Measurements from ENCODE around the gene CAP1. TPM values are rescaled to one million over a fixed set of nuclear protein-coding genes. Genes with fewer than 3 reads are reported as not detected.
A peak's percentile ranks its signal among the peaks of the same experiment; 100 is the strongest.

Gene CAP1
- total RNA-seq, 1 donor from 2014 or later: 367 TPM

DNA sequence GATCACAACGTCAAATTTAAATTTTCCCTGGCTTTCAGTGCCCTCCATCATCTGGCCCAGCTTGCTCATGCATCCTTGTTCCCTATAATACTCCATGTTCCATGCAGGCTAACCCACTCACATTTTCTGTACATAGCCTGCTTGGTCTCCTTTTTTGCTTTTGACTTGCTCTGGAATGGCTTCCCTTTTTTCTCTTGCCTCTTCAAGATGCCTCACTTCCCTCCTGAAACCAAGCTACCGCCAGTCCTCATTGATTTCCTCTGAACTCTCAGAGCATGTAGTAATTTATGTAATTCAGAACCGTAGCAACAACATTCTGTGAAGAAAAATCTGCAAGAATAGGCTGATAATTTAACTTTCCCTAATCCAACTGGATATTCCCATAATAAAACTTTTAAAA is 10.3 kb downstream of the CAP1 start:
- TF ChIP-seq, protein P1, sequence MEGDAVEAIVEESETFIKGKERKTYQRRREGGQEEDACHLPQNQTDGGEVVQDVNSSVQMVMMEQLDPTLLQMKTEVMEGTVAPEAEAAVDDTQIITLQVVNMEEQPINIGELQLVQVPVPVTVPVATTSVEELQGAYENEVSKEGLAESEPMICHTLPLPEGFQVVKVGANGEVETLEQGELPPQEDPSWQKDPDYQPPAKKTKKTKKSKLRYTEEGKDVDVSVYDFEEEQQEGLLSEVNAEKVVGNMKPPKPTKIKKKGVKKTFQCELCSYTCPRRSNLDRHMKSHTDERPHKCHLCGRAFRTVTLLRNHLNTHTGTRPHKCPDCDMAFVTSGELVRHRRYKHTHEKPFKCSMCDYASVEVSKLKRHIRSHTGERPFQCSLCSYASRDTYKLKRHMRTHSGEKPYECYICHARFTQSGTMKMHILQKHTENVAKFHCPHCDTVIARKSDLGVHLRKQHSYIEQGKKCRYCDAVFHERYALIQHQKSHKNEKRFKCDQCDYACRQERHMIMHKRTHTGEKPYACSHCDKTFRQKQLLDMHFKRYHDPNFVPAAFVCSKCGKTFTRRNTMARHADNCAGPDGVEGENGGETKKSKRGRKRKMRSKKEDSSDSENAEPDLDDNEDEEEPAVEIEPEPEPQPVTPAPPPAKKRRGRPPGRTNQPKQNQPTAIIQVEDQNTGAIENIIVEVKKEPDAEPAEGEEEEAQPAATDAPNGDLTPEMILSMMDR (IDR thresholded peaks at IDR 0.05): no peak
- peak overlapping the region; percentile 42 for H3K27ac Mint-ChIP-seq (ENCODE audit: unreplicated experiment)
- peaks cover 39% of the 10 kb centered on the region for H3K4me1 Mint-ChIP-seq (ENCODE audit: unreplicated experiment)

DNA sequence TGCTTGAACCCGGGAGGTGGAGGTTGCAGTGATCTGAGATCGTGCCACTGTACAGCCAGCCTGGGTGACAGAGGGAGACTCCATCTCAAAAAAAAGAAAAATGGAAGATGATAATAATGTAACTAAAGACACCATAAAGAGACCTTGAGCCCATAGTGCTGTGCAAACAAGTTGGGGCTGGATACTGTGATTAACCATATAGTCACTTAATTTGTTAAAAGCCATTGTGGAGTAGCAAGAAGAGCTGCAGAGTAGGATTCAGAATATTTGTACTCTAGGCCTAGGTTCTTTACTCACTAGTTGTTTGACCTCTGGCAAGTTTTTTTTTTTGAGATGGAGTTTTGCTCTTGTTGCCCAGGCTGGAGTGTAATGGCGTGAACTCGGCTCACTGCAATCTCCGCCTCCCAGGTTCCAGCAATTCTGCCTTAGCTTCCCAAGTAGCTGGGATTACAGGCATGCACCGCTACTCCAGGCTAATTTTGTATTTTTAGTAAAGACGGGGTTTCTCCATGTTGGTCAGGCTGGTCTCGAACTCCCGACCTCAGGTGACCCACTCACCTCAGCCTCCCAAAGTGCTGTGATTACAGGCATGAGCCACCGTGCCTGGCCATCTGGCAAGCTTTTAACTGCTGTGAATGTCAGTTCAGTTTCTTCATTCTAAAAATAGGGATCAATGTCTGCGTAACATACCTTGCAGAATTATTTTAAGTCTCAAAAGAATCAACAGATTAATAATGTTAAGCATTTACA is 12.8 kb downstream of the CAP1 start:
- TF ChIP-seq, protein P1 (IDR thresholded peaks at IDR 0.05): no peak
- no peak overlapping the region for H3K4me3 Mint-ChIP-seq (ENCODE audit: unreplicated experiment)
- H3K27me3 Mint-ChIP-seq (ENCODE audit: unreplicated experiment): no peaks in the 10 kb centered on the region
- H3K36me3 Mint-ChIP-seq (ENCODE audit: unreplicated experiment): peaks cover 16% of the 10 kb centered on the region
- peak overlapping the region; percentile 14 for H3K27ac Mint-ChIP-seq (ENCODE audit: unreplicated experiment)
- H3K9me3 Mint-ChIP-seq (ENCODE audit: unreplicated experiment): no peaks in the 10 kb centered on the region
- DNase-seq (ENCODE audit: extremely low spot score, unreplicated experiment): peak; percentile 53
- peaks cover 26% of the 10 kb centered on the region for H3K4me1 Mint-ChIP-seq (ENCODE audit: unreplicated experiment)

More for the DNA sequence above, 10.3 kb downstream of the CAP1 start:
- H3K36me3 Mint-ChIP-seq (ENCODE audit: unreplicated experiment): peaks cover 14% of the 10 kb centered on the region
- H3K27me3 Mint-ChIP-seq (ENCODE audit: unreplicated experiment): no peaks in the 10 kb centered on the region
- H3K4me3 Mint-ChIP-seq (ENCODE audit: unreplicated experiment): no peak overlapping the region
- no peak for DNase-seq (ENCODE audit: extremely low spot score, unreplicated experiment)
- no peaks in the 10 kb centered on the region for H3K9me3 Mint-ChIP-seq (ENCODE audit: unreplicated experiment)

DNA sequence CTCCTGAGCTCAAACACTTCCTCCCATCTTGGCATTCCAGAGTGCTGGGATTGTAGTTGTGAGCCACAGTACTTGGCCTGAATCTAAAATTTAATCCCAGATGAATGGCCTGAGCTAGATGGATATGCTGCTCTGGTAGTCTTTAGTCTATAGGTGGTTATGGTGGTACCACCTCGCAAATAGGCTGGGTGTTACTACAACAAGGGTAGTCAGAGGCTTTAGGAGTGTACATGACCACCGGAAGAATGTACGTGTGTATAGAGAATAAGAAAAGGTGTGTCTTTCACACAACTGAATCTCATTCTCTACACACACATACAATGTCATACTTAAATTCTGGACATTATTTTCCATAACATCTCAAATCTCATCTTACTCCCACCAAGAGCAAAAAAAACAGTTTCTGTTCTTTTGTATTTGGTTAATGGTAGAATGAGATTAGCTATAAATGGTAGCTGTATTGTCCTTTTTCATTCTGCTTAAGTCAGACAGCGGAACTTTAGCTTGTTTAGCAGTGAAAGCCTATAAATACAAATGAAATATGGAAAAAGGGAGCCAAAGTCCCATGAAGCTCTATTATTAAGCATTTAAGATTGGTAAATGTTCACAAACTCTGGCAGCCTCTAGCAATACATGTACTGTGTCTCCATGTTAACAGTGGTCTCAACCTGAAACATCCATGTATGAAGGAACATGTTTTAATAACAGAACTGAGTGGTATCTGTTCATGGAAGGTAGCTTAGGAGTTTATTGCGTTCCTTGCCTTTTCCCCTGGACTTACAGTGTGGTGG is 16.2 kb downstream of the CAP1 start:
- H3K36me3 Mint-ChIP-seq (ENCODE audit: unreplicated experiment): peaks cover 25% of the 10 kb centered on the region
- no peak overlapping the region for H3K4me3 Mint-ChIP-seq (ENCODE audit: unreplicated experiment)

DNA sequence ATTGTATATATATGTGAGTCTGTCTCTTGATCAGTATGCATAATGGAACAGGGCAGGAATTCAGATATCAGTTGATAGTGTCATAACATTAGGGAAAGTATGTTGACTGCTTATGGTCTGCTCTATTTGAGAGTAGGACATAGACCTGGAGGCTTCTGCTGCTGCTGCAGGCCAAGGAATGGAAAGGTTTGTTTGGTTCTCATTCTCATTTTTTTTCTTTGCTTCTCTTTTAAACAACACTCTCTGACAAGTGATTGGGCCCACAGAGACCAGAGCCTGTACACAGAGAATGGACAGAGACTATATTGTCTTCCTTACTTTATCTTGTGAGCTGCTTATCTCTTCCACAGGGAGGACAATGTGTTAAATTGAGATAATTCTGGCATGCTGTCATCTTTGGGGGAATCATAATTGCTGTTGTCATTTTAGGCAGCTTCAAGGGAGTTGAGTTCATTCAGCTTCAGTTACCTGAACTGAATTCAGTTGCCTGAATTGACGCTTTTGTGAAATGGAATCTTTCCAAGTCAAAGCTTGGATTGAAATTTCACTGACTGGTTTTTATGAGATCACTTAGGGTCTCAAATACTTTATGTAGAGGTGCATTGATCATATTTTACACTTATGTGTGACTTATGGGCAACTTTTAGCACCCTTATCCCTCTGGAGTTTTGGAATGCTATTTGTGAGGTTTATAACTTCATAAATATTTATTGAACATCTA is 16.9 kb downstream of the CAP1 start:
- TF ChIP-seq, protein P1 (IDR thresholded peaks at IDR 0.05): no peak
- H3K27ac Mint-ChIP-seq (ENCODE audit: unreplicated experiment): peak overlapping the region; percentile 20
- H3K9me3 Mint-ChIP-seq (ENCODE audit: unreplicated experiment): no peaks in the 10 kb centered on the region
- peaks cover 16% of the 10 kb centered on the region for H3K4me1 Mint-ChIP-seq (ENCODE audit: unreplicated experiment)
- H3K27me3 Mint-ChIP-seq (ENCODE audit: unreplicated experiment): no peaks in the 10 kb centered on the region
- no peak for DNase-seq (ENCODE audit: extremely low spot score, unreplicated experiment)
- no peak overlapping the region for H3K4me3 Mint-ChIP-seq (ENCODE audit: unreplicated experiment)
- H3K36me3 Mint-ChIP-seq (ENCODE audit: unreplicated experiment): peaks cover 30% of the 10 kb centered on the region

More for the DNA sequence above, 16.2 kb downstream of the CAP1 start:
- H3K4me1 Mint-ChIP-seq (ENCODE audit: unreplicated experiment): peaks cover 16% of the 10 kb centered on the region
- H3K27ac Mint-ChIP-seq (ENCODE audit: unreplicated experiment): no peak overlapping the region
- H3K27me3 Mint-ChIP-seq (ENCODE audit: unreplicated experiment): no peaks in the 10 kb centered on the region
- TF ChIP-seq, protein P1 (IDR thresholded peaks at IDR 0.05): no peak
- H3K9me3 Mint-ChIP-seq (ENCODE audit: unreplicated experiment): no peaks in the 10 kb centered on the region
- no peak for DNase-seq (ENCODE audit: extremely low spot score, unreplicated experiment)
